Activated gamma-delta T cell (primary cell): ENCODE data around the gene PHKG2.
"Not testable (repeated sequence)": the region's sequence is repeated elsewhere in the genome, so short reads cannot be mapped to it uniquely, and the experiment has no call there.

ENCODE experiments used
- DNase-seq: peaks from one replicate; lab custom pipeline; 2025; lab: John Stamatoyannopoulos, UW
- total RNA-seq, 2 donors: gene quantifications; one replicate each; lab custom pipeline; 2026; lab: John Stamatoyannopoulos, UW

PHKG2 gene, protein sequence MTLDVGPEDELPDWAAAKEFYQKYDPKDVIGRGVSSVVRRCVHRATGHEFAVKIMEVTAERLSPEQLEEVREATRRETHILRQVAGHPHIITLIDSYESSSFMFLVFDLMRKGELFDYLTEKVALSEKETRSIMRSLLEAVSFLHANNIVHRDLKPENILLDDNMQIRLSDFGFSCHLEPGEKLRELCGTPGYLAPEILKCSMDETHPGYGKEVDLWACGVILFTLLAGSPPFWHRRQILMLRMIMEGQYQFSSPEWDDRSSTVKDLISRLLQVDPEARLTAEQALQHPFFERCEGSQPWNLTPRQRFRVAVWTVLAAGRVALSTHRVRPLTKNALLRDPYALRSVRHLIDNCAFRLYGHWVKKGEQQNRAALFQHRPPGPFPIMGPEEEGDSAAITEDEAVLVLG
- total RNA-seq, result 39.5 to 44.4 reads per million in 2 donors

DNA sequence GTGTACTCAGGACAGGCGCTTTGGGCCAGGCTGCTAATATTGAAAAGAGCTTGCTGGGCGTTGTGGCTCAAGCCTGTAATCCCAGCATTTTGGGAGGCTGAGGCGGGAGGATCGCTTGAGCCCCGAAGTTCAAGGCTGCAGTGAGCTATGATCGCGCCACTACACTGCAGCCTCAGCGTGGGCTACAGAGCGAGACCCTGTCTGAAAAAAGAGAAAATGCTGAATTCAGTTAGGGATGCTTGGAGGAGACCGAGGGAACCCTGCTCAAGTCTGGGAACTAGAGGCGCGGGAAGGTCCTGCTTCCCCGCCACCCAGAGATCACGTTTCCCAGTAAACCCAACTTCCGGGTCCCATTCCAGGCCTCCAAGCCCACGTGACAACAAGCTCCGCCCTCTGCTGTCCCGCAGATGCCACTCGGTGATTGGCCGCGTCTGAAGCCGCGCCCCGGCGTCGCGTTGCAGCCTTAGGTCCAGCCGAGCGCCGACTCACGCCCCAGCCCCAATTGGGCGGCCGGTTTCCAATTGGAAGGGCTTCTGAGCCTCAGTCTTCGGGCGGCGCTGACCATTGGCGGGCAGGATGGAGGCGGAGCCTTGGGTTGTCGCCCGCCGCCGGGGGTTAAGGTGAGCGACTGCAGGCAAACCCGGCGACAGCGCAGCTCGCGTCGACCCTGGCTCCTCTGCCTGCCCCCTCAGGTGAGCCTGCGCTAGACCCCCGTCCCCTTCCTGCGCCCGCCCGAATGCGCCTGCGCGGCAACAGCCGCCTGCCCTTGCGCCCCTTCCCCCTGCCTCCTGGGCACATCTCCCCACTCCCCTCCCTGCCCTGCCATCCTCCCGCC, at the start of gene PHKG2:
Gene PHKG2 (plus strand): TSS at position 627 of the 835 bp plus-strand sequence. CDS start 396 bp downstream, outside the sequence.
- DNase-seq, result peak; percentile 95

DNA sequence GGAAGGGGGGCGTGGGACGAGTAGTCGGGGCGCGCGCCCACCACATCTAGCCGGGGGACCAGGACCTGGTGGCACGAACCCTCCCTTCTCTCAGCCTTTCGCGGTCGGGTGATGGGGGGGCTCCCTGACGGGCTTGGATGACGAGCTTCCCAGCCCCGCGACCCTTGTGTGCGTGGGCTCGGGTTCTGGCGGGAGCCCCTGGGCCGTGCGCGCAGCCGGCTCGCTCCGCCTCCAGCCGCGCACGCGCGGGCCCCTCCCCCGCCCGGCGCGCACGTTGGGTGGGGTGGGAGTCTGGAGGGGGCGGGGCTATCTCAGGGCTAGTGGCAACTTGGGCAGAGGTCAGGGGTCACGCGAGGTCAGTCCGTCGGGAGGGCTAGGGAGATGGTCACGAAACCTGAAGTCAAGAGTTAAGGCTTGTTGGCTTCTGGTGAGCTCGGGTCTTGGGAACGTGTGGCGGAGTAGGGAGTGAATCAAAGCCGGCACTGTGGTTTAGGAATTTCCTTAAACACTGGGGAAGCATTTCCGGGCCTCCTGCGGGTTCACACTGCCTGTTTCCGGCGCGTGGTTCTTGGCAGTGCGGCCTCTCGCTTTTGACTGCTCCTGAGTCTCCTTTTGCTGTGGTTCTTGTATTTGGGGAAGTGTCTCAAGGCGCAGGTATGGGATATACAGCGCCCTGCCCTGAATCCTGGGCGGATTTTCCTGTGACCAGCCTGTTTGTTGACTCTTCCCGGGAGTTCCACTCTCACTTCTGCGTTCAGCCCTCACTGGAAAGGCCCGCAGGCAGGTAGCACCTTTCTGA, 49.2 kb upstream of the PHKG2 start, which contains the start of gene SRCAP:
Gene SRCAP (plus strand): TSS at position 356 of the 799 bp plus-strand sequence. CDS start 1,654 bp downstream, outside the sequence.
- peak; percentile 64 for DNase-seq

DNA sequence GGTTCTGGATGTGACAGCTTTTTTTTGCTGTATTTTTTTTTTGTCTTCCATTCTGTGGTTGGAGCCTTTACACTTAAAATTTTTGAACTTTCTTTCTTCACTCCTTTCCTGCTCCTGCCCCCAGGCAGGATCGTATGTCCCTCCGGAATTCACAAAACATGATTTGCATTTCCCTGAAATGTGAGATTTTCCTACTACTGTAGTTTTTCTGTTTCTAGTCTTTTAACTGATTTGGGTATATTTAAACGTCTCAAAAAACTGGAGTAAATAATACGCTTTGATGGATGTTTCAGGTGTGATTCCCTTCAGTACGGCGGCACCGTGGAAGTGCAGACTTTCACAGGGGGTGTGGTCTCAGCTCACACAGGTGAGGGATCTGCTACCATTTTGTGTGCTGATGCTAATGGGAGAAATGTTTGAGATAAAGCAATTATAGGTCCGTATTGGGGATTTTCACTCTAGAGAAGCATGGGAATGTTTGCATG, 48.6 kb upstream of the PHKG2 start:
- DNase-seq, result no peak

DNA sequence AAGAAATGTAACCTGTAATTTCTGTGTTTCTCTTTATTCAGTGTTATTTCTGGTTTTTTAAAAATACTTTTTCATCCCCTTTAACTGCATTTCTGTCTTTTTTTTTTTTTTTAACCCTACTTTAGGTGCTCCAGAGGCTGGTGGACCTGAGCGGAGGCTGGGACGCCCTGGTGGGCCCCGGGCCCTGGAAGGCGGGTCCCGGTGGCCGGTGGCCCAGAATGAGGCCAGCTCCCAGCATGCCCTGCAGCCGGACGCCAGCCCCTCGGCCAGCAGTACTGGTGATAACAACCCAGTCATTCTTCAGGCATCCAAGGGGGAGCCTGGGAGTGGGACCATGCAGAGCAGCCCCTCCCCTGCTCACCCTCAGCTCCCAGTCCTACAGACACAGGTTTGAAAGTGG, 47.7 kb upstream of the PHKG2 start:
- DNase-seq, result no peak

DNA sequence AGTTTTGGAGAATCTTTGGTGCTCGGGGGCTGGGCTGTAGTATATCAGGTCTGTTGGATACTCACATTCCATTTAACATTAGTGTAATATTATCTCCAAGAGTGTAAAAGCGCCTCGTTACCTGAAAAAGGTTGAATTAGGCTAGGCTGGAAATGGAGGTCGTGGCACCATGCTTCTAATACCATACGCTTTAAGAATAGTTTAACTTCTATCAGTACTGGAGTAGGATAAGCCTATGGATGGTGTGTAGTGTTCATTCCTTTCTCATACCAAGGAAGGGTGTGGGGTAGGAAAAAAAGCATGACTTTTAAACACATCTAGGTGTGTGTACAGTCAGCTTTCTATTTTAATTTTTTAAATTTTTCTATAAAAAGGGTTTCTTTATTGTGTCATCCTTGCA, 47.3 kb upstream of the PHKG2 start:
- no peak for DNase-seq

DNA sequence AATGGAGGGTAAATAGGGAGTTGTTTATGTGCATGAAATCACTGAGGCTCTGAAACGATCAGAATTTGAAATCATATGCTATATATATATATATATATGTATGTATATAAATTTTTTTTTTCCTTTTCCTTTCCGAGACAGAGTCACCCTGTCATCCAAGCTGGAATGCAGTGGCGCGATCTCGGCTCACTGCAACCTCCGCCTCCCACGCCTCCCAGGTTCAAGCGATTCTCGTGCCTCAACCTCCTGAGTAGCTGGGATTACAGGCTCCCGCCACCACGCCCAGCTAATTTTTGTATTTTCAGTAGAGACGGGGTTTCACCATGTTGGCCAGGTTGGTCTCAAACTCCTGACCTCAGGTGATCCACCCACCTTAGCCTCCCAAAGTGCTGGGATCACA, 45.2 kb upstream of the PHKG2 start:
- DNase-seq, result not testable (repeated sequence)

DNA sequence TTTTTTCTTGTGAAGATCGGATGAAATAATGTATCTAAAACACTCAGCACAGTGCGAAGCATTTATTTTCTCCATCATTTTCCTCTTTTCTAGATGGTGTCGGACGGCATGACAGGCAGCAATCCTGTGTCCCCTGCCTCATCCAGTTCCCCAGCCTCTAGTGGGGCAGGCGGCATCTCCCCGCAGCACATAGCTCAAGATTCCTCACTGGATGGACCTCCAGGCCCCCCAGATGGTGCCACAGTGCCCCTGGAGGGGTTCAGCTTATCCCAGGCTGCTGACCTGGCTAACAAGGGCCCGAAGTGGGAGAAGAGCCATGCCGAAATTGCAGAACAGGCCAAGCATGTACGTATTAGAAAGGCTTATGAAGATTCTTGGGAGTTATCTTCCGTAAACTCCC, 44.3 kb upstream of the PHKG2 start:
- DNase-seq, result no peak

DNA sequence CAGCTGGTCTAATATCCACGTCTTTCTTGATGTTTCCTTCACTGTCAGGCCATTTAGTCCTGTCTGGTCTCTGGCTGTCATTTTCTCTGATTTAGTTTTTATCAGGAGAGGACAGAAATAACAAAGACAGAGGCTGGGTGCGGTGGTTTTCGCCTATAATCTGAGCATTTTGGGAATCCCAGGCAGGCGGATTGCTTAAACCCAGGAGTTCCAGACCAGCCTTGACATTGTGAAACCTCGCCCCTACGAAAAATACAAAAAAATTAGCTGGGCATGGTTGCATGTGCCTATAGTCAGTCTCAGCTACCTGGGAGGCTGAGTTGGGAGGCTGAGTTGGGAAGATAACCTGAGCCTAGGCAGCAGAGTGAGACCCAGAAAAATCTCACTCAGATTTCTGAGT, 42.2 kb upstream of the PHKG2 start:
- no peak for DNase-seq

DNA sequence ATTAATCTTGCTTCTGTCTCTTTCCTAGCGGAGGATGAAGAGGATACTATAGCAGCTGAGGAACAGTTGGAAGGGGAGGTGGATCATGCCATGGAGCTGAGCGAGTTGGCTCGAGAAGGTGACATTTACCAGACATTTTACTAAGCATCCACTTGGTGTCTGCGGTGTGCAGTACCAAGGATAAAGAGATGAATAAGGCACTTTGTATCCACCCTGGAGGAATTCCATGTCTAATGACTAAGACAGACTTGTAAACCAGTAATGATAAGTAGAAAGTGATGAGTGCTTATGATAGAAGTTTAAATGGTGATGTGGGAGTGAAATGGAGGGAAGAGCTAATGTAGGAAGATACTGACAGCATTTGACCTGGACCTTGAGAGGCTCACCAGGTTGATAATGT, 37.3 kb upstream of the PHKG2 start:
- no peak for DNase-seq

DNA sequence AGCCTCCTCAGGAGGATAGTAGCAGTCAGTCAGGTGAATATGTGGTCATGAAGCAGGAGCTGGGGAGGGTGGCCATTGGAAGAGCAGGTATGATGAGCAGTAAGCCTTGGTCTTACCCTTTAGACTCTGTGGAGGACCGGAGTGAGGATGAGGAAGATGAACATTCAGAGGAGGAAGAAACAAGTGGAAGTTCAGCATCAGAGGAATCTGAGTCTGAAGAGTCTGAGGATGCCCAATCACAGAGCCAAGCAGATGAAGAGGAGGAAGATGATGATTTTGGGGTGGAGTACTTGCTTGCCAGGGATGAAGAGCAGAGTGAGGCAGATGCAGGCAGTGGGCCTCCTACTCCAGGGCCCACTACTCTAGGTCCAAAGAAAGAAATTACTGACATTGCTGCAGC, 36.5 kb upstream of the PHKG2 start:
- no peak for DNase-seq

DNA sequence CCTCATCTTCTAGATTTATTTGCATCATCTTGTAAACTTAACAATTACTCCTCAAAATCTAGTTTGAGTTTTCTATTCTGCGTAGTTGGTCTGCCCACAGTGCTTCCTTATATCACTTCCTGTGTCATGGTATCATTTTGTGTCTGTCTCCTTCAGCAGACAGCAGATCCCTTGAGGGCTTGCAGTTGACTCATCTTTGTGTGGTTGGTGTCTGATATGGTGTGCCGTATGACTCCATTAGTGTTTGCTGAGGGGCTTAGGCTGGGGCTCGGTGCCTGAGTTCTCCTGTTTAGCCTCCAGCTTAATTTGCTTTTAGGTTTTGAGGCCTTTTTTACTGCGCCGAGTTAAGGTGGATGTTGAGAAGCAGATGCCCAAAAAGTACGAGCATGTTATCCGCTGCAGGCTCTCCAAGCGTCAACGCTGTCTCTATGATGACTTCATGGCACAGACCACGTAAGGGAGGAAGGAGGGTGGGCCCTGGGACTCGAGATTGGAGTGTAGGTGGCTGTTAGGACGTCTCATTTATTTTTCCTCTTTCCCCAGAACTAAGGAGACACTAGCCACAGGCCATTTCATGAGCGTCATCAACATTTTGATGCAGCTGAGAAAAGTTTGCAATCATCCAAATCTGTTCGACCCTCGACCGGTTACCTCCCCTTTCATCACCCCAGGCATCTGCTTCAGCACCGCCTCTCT, 32.3 kb upstream of the PHKG2 start:
- DNase-seq, result no peak

DNA sequence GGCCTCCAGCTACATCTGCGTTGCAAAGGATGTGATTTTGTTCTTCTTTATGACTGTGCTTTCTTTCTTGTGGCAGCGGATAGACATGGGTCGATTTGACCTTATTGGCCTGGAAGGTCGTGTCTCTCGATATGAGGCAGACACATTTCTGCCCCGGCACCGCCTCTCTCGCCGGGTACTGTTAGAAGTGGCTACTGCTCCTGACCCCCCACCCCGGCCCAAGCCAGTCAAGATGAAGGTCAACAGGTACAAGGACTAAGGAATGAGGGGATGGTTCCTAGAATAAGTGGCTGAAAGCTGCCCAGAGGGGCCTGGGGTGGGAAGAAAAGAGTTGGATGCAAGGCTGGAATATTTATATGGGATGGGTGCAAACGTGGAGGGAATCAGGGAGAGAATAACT, 28.1 kb upstream of the PHKG2 start:
- DNase-seq, result no peak

DNA sequence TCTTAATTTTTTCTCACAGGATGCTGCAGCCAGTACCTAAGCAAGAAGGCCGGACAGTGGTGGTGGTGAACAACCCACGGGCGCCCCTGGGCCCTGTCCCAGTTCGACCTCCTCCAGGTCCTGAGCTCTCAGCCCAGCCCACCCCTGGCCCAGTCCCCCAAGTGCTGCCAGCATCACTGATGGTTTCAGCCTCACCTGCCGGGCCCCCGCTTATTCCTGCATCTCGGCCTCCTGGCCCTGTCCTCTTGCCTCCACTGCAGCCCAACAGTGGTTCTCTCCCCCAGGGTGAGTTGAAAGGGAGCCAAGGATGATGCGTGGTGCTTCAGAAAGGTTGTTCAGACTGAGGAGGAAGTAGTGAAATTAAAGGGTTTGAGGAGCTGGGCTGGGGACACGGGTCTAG, 27.5 kb upstream of the PHKG2 start:
- DNase-seq, result no peak

DNA sequence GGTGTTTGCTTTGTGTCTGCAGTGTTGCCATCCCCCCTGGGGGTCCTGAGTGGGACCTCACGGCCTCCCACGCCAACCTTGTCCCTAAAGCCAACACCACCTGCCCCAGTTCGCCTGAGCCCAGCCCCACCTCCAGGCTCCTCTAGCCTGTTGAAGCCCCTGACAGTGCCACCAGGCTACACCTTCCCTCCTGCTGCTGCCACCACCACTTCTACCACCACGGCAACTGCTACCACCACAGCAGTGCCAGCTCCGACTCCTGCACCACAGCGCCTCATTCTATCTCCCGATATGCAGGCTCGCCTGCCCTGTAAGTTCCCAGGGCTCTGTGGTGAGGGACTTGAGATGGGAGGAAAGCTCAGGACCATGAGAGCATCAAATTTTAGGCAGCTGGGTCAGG, 27.1 kb upstream of the PHKG2 start:
- DNase-seq, result no peak

DNA sequence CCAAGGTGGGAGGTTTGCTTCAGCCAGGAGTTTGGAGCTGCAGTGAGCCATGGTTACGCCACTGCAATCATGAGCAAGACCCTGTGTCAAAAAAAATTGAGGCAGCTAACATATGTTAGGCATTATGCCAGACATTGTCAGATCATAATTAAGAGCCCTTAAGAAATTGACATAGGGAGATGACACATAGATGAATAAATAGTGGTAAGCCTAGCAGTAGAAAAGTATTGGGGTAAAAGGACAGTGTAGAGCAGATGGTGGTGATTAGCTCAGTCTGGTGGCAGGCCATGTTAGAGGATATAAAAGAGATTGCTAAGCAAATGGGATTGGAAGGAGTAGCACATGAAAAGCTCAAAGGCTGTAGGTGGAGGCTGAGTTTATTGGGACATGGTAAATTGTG, 26.6 kb upstream of the PHKG2 start:
- DNase-seq, result no peak

DNA sequence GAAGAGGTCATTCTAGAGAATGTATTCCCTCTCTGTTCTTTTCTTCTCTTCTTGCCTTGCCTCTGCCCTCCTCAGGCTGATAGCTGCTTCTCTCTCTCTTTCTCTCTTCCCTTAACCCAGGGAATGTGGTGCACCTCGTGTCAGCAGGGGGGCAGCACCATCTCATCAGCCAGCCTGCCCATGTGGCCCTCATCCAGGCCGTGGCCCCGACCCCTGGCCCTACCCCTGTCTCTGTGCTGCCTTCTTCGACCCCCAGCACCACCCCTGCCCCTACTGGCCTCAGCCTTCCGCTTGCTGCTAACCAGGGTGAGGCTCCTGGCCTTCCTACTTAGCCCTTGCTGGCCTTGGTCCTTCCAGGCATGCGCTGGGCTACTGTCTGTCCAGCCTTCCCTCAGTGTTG, 25.8 kb upstream of the PHKG2 start:
- DNase-seq, result no peak

DNA sequence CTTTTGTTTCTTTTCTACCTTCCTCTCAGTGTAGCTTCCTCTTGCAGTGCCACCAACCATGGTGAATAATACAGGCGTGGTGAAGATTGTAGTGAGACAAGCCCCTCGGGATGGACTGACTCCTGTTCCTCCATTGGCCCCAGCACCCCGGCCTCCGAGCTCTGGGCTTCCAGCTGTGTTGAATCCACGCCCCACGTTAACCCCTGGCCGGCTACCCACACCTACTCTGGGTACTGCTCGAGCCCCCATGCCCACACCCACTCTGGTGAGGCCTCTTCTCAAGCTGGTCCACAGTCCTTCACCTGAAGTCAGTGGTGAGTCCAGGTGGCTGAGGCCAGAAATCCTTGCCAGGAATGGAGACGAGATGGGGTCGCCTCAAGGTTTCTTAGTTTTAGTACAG, 25.3 kb upstream of the PHKG2 start:
- DNase-seq, result no peak

DNA sequence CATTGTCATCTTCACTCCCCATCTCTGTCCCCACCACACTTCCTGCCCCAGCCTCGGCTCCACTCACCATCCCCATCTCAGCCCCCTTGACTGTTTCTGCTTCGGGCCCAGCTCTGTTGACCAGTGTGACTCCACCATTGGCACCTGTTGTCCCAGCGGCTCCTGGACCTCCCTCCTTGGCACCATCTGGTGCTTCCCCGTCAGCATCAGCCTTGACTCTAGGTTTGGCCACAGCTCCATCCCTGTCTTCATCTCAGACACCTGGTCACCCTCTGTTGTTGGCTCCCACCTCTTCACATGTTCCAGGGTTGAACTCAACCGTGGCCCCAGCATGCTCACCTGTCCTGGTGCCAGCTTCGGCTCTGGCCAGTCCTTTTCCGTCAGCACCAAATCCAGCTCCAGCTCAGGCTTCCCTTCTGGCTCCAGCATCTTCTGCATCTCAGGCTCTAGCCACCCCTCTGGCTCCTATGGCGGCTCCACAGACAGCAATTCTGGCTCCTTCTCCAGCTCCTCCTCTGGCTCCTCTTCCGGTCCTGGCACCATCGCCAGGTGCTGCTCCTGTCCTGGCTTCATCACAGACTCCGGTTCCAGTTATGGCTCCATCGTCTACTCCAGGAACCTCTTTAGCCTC, 24.4 kb upstream of the PHKG2 start:
- no peak for DNase-seq

DNA sequence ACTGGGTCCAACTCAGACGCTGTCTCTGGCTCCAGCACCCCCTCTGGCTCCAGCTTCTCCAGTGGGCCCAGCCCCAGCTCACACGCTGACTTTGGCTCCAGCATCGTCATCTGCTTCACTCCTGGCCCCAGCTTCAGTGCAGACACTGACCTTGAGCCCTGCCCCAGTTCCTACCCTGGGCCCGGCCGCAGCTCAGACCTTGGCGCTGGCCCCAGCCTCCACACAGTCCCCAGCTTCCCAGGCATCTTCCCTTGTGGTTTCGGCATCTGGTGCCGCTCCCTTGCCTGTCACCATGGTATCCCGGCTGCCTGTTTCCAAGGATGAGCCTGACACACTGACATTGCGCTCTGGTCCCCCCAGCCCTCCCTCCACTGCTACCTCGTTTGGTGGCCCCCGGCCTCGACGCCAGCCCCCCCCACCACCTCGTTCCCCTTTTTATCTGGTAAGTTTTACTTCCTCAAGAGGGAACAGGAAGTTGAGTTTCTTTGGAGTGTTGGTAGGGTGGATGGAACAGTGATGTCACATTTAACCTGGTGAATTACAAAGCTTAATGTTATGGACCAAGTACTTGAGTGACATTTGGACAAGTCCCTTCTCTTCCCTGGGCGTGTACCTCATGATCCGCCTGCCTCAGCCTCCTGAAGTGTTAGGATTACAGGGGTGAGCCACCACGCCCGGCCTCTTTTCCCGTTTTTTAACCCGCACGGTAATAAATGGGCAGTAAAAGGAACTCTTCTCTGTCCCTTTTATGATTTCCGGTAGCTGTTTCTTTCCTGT, 23.4 kb upstream of the PHKG2 start:
- no peak for DNase-seq

DNA sequence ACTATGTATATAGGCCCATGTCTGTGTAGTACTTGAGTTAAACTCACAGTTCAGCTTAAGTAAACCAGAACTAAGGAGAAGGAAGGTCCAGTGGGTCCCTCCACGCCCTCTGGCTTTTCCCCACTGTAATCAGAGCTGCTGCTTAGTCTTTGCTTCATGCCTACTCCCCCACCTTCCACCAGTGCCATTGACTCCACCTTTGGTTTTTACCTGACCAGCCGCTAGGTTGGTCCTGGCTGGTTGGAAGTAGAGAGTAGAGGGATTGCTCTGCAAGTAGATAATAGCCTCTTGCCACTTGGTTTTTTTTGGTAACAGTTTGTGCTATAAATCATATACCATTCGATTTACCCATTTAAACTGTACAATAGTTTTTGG, 22.8 kb upstream of the PHKG2 start:
- no peak for DNase-seq
